ENCODE results near the gene SLIT3. TPM values are rescaled to one million over a fixed set of nuclear protein-coding genes. Genes with fewer than 3 reads are reported as not detected.

SLIT3 gene
- total and polyA plus RNA-seq, 4 experiments from 2014 or later, result not detected

DNA sequence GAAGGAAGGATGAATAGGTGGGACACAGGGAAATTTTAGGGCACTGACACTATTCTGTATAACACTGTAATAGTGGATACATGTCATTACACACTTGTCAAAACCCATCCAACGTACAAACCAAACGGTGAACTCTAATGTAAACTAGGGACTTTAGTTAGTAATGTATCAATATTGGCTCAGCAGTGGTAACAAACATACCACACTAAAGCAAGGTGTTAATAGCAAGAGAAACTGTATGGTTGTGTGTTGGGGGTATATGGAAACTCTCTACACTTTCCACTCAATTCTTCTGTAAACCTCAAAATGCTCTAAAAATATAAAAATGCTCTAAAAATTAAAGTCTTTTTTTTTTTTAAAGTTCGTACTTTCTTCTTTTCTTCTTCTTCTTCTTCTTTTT, 428.7 kb downstream of the SLIT3 start:
- intact Hi-C loops (cut with micrococcal nuclease), result no loop called here
- peaks cover 6 to 12% of the 10 kb centered on the region in 2 donors for H3K27me3 Mint-ChIP-seq
- no peak for DNase-seq
- no peak overlapping the region for H3K27ac ChIP-seq (ENCODE audit: low read depth, low read length)
- no peaks in the 10 kb centered on the region for H3K36me3 ChIP-seq (ENCODE audit: insufficient read depth, low read length)
- peaks cover 0 to 1% (median 0%) of the 10 kb centered on the region in 8 donors for H3K9me3 Mint-ChIP-seq
- no peaks in the 10 kb centered on the region for H3K27me3 ChIP-seq (ENCODE audit: insufficient read depth, low read length)
- CTCF ChIA-PET (ENCODE audit: partially characterized antibody), result interaction anchor here (1.0 kb wide), 1 partner anchor 17 kb away, joined by 3 read pairs; no protein-coding TSS in a partner anchor
- H3K4me3 Mint-ChIP-seq, result no peak overlapping the region
- H3K4me1 ChIP-seq (ENCODE audit: insufficient read depth, low read length), result no peaks in the 10 kb centered on the region
- H3K36me3 Mint-ChIP-seq, result no peaks in the 10 kb centered on the region
- H3K4me3 ChIP-seq (ENCODE audit: low read length in 2 of 2), result no peak overlapping the region
- POLR2A ChIA-PET (ENCODE audit: partially characterized antibody), result no interaction called here
- no peak overlapping the region for H3K27ac Mint-ChIP-seq
- H3K4me1 Mint-ChIP-seq, result no peaks in the 10 kb centered on the region
- H3K9me3 ChIP-seq (ENCODE audit: control insufficient read depth in 1 of 2, low read length in 2 of 2), result no peaks in the 10 kb centered on the region

DNA sequence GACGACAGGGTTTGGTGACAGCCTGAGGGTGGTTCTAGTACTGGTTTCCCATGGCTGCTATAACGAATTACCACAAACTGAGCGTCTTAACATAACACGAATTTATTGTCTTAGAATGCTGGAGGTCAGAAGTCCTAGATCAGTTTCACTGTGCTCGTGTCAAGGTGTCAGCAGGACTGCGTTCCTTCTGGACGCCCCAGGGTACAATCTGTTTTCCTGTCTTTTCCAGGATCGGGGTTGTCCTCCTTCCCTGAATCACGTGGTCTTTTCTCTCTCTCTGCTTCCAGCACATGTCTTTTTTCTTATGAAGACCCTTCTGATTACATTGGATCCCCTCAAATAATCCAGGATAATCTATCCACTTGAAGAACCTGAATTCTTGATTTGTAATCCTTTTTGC, 430.0 kb downstream of the SLIT3 start:
- H3K9me3 Mint-ChIP-seq, result peaks cover 0 to 1% (median 0%) of the 10 kb centered on the region in 8 donors
- no peaks in the 10 kb centered on the region for H3K36me3 Mint-ChIP-seq
- DNase-seq, result no peak
- no peak overlapping the region for H3K27ac Mint-ChIP-seq
- H3K27me3 Mint-ChIP-seq, result peaks cover 3% of the 10 kb centered on the region in 2 donors
- Histone ChIP-seq H3K4me1 (ENCODE audit: insufficient read depth, low read length) (no peaks in the 10 kb centered on the region), H3K27me3 (ENCODE audit: insufficient read depth, low read length) (no peaks in the 10 kb centered on the region), H3K27ac (ENCODE audit: low read depth, low read length) (no peak overlapping the region), H3K9me3 (ENCODE audit: control insufficient read depth in 1 of 2, low read length in 2 of 2) (no peaks in the 10 kb centered on the region), H3K36me3 (ENCODE audit: insufficient read depth, low read length) (no peaks in the 10 kb centered on the region), H3K4me3 (ENCODE audit: low read length in 2 of 2) (no peak overlapping the region)
- no peak overlapping the region for H3K4me3 Mint-ChIP-seq
- H3K4me1 Mint-ChIP-seq, result no peaks in the 10 kb centered on the region
- ChIA-PET POLR2A (ENCODE audit: partially characterized antibody) (no interaction called here), CTCF (ENCODE audit: partially characterized antibody) (no interaction called here)
- intact Hi-C loops (cut with micrococcal nuclease), result no loop called here

DNA sequence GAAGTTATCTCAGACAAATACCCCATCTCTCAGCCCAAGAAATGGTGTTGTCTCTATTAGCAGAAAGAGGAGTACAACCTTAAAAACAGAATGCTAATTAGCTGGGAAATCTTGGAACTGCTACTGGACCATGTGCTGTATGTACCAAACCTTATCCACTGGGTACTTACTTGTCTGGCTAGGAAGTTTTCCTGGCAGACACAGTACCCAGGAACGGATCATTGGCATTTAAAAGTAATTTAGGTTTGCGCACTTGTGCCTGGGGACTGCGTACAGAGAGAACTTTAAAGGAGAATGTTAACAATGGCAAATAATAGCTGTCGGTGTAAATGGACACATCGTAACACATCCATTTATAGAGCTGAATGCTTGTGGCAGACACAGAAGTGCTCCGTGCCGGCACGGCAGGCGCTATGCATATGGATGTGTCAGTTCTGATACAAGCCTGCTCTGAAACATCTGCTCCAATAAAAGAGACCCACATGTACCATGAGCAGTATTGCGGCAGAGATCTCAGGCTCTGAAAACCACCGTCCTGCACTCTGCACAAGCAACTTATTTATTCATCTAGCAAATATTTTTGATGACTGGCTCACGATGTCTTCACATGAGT, 431.2 kb downstream of the SLIT3 start:
- no peaks in the 10 kb centered on the region for H3K27me3 ChIP-seq (ENCODE audit: insufficient read depth, low read length)
- Mint-ChIP-seq H3K4me1 (no peaks in the 10 kb centered on the region), H3K27ac (no peak overlapping the region), H3K9me3 (peaks cover 0 to 1% (median 0%) of the 10 kb centered on the region in 8 donors), H3K4me3 (no peak overlapping the region), H3K27me3 (peaks cover under 1 to 2% of the 10 kb centered on the region in 2 donors), H3K36me3 (no peaks in the 10 kb centered on the region)
- DNase-seq, result no peak
- no peak overlapping the region for H3K4me3 ChIP-seq (ENCODE audit: low read length in 2 of 2)
- no peak overlapping the region for H3K27ac ChIP-seq (ENCODE audit: low read depth, low read length)
- ChIA-PET CTCF (ENCODE audit: partially characterized antibody) (interaction anchor here (0.8 kb wide), 1 partner anchor 9 kb away, joined by 3 read pairs; no protein-coding TSS in a partner anchor), POLR2A (ENCODE audit: partially characterized antibody) (no interaction called here)
- intact Hi-C loops (cut with micrococcal nuclease), result no loop called here
- no peaks in the 10 kb centered on the region for H3K9me3 ChIP-seq (ENCODE audit: control insufficient read depth in 1 of 2, low read length in 2 of 2)
- H3K36me3 ChIP-seq (ENCODE audit: insufficient read depth, low read length), result no peaks in the 10 kb centered on the region
- H3K4me1 ChIP-seq (ENCODE audit: insufficient read depth, low read length), result no peaks in the 10 kb centered on the region

DNA sequence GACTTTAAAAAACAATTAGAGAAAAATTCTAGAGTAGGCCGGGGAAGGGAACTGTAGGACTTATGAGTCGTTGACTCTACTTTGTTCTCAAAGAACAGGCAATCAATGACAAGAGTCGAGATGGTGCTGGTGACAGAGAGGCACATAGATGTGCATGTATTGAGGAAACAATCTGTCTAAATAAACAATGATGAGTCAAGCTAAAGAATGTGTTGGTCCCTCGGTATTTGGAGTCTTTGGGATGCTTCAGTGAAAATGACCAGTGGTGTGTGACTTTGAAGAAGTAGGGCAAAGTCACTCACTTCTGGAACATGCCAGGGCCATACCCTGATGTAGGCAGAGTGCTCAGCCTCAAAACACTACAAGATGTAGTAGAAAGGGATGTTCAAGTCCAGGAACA, 433.7 kb downstream of the SLIT3 start:
- no peak overlapping the region for H3K27ac ChIP-seq (ENCODE audit: low read depth, low read length)
- H3K4me1 Mint-ChIP-seq, result no peaks in the 10 kb centered on the region
- DNase-seq, result no peak
- no peaks in the 10 kb centered on the region for H3K9me3 ChIP-seq (ENCODE audit: control insufficient read depth in 1 of 2, low read length in 2 of 2)
- no peak overlapping the region for H3K4me3 Mint-ChIP-seq
- H3K27me3 ChIP-seq (ENCODE audit: insufficient read depth, low read length), result no peaks in the 10 kb centered on the region
- peaks cover 0 to 1% (median 0%) of the 10 kb centered on the region in 8 donors for H3K9me3 Mint-ChIP-seq
- H3K27ac Mint-ChIP-seq, result no peak overlapping the region
- no peak overlapping the region for H3K4me3 ChIP-seq (ENCODE audit: low read length in 2 of 2)
- intact Hi-C loops (cut with micrococcal nuclease), result no loop called here
- no peaks in the 10 kb centered on the region for H3K36me3 Mint-ChIP-seq
- CTCF ChIA-PET (ENCODE audit: partially characterized antibody), result no interaction called here
- POLR2A ChIA-PET (ENCODE audit: partially characterized antibody), result no interaction called here
- no peaks in the 10 kb centered on the region for H3K4me1 ChIP-seq (ENCODE audit: insufficient read depth, low read length)
- H3K27me3 Mint-ChIP-seq, result no peaks in the 10 kb centered on the region
- no peaks in the 10 kb centered on the region for H3K36me3 ChIP-seq (ENCODE audit: insufficient read depth, low read length)

DNA sequence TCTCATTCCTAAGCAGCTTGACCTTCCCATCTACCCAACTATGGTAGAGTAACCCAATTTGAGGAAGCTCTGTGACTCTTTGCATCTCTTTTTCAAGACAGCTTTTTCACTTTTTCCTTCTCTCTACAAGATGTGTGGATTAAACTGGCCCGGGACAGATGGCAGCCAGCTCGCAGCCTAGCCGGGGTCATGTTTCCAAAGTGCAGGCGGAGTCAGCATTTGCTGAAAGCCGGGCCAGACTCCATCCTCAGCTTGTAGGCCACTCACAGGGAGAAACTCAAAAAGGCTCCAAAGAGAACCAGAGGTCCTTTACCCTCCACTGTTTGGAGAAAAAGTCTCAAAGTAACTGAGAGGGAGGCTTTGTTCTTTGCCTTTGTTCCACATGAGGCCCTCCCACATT, 435.0 kb downstream of the SLIT3 start:
- no peaks in the 10 kb centered on the region for H3K4me1 ChIP-seq (ENCODE audit: insufficient read depth, low read length)
- no peak overlapping the region for H3K27ac Mint-ChIP-seq
- CTCF ChIA-PET (ENCODE audit: partially characterized antibody), result no interaction called here
- H3K4me1 Mint-ChIP-seq, result no peaks in the 10 kb centered on the region
- no peaks in the 10 kb centered on the region for H3K36me3 Mint-ChIP-seq
- H3K4me3 ChIP-seq (ENCODE audit: low read length in 2 of 2), result no peak overlapping the region
- peaks cover 0 to 1% (median 0%) of the 10 kb centered on the region in 8 donors for H3K9me3 Mint-ChIP-seq
- H3K27me3 Mint-ChIP-seq, result peaks cover 0 to 5% of the 10 kb centered on the region in 2 donors
- DNase-seq, result no peak
- no peaks in the 10 kb centered on the region for H3K36me3 ChIP-seq (ENCODE audit: insufficient read depth, low read length)
- intact Hi-C loops (cut with micrococcal nuclease), result no loop called here
- H3K27me3 ChIP-seq (ENCODE audit: insufficient read depth, low read length), result no peaks in the 10 kb centered on the region
- POLR2A ChIA-PET (ENCODE audit: partially characterized antibody), result no interaction called here
- H3K27ac ChIP-seq (ENCODE audit: low read depth, low read length), result no peak overlapping the region
- H3K9me3 ChIP-seq (ENCODE audit: control insufficient read depth in 1 of 2, low read length in 2 of 2), result no peaks in the 10 kb centered on the region
- H3K4me3 Mint-ChIP-seq, result no peak overlapping the region

DNA sequence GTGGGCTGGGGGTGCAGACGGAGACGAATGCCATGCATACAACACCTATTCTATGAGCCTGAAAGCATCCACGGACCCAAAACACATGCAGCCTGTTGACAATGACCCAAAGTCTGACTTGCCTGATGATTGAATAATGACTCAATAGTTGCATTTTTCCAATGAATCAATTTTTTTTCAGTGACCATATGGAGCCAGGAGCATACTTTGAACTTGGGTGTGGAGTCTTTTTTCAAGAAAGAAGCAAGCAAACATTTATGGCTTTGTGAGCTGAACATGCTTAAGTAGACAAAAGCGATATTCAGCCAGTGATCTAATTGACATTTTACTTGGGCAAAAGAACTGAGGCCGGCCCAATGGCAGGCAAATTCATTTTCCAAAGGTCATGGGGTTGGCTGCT, 437.9 kb downstream of the SLIT3 start:
- Histone ChIP-seq H3K27ac (ENCODE audit: low read depth, low read length) (no peak overlapping the region), H3K27me3 (ENCODE audit: insufficient read depth, low read length) (no peaks in the 10 kb centered on the region), H3K4me1 (ENCODE audit: insufficient read depth, low read length) (no peaks in the 10 kb centered on the region), H3K4me3 (ENCODE audit: low read length in 2 of 2) (no peak overlapping the region), H3K9me3 (ENCODE audit: control insufficient read depth in 1 of 2, low read length in 2 of 2) (no peaks in the 10 kb centered on the region), H3K36me3 (ENCODE audit: insufficient read depth, low read length) (no peaks in the 10 kb centered on the region)
- Mint-ChIP-seq H3K27ac (no peak overlapping the region), H3K36me3 (no peaks in the 10 kb centered on the region), H3K9me3 (peaks cover 0 to 1% (median 0%) of the 10 kb centered on the region in 8 donors), H3K4me3 (no peak overlapping the region), H3K4me1 (no peaks in the 10 kb centered on the region), H3K27me3 (peaks cover 0 to 5% of the 10 kb centered on the region in 2 donors)
- DNase-seq, result no peak
- CTCF ChIA-PET (ENCODE audit: partially characterized antibody), result no interaction called here
- POLR2A ChIA-PET (ENCODE audit: partially characterized antibody), result no interaction called here
- intact Hi-C loops (cut with micrococcal nuclease), result no loop called here

DNA sequence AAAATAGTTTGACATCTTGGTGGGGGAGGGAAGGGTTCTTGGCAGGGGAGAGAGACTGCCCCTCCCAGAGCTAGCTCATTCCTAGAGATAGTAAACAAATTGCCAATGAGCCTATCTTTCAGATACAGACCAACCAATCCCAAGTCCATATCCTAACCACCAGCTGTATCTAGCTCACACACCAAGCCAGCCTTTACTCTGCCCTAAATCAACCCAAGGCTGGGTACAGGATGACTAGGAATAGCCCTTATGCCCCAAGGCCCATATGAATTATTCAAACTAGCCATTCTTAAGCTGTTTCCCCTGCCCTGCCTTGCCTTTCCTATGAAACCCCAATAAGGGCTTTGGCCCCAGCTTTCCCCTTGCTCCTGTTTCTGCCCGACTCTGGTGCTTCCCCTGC, 440.4 kb downstream of the SLIT3 start:
- no peaks in the 10 kb centered on the region for H3K4me1 ChIP-seq (ENCODE audit: insufficient read depth, low read length)
- ChIA-PET POLR2A (ENCODE audit: partially characterized antibody) (no interaction called here), CTCF (ENCODE audit: partially characterized antibody) (interaction anchor here (1.5 kb wide), 1 partner anchor 9 kb away, joined by 3 read pairs; no protein-coding TSS in a partner anchor)
- intact Hi-C loops (cut with micrococcal nuclease), result no loop called here
- no peaks in the 10 kb centered on the region for H3K4me1 Mint-ChIP-seq
- no peak for DNase-seq
- H3K9me3 ChIP-seq (ENCODE audit: control insufficient read depth in 1 of 2, low read length in 2 of 2), result no peaks in the 10 kb centered on the region
- H3K4me3 Mint-ChIP-seq, result no peak overlapping the region
- H3K9me3 Mint-ChIP-seq, result peaks cover 0 to 1% (median 0%) of the 10 kb centered on the region in 8 donors
- no peak overlapping the region for H3K27ac ChIP-seq (ENCODE audit: low read depth, low read length)
- no peaks in the 10 kb centered on the region for H3K27me3 ChIP-seq (ENCODE audit: insufficient read depth, low read length)
- H3K36me3 Mint-ChIP-seq, result no peaks in the 10 kb centered on the region
- H3K27me3 Mint-ChIP-seq, result peaks cover 0 to 5% of the 10 kb centered on the region in 2 donors
- no peak overlapping the region for H3K27ac Mint-ChIP-seq
- H3K36me3 ChIP-seq (ENCODE audit: insufficient read depth, low read length), result no peaks in the 10 kb centered on the region
- H3K4me3 ChIP-seq (ENCODE audit: low read length in 2 of 2), result no peak overlapping the region

All from CD4-positive, alpha-beta memory T cell (primary cell).